Muscle layer of duodenum (tissue), 2 donors: Measurements from ENCODE around the gene POMZP3.
"Not testable (repeated sequence)": the region's sequence is repeated elsewhere in the genome, so short reads cannot be mapped to it uniquely, and the experiment has no call there.

Experiments
- H3K27ac ChIP-seq: one replicate; pipeline ENCODE4 v1.7.0; 2013; ENCODE audit warnings: mild to moderate bottlenecking, low read length
- H3K27me3 ChIP-seq: one replicate; pipeline ENCODE4 v1.7.0; 2013; ENCODE audit warnings: low read depth, mild to moderate bottlenecking, control low read depth, low read length
- H3K36me3 ChIP-seq, 2 donors: one replicate each; pipeline ENCODE4 v1.7.0; 2013; ENCODE audit warnings: low read length in 2 of 2, control low read depth in 1 of 2, mild to moderate bottlenecking in 1 of 2; ENCODE audit not compliant: insufficient read depth in 2 of 2, control insufficient read depth in 1 of 2
- H3K4me1 ChIP-seq, 2 donors: one replicate each; pipeline ENCODE4 v1.7.0; 2013; ENCODE audit warnings: low read length in 2 of 2, mild to moderate bottlenecking in 2 of 2, control low read depth in 1 of 2, moderate library complexity in 1 of 2; ENCODE audit not compliant: insufficient read depth in 2 of 2, control insufficient read depth in 1 of 2
- H3K4me3 ChIP-seq, 2 donors: one replicate each; pipeline ENCODE4 v1.7.0; 2013; ENCODE audit warnings: low read length in 2 of 2, low read depth in 1 of 2, mild to moderate bottlenecking in 1 of 2
- H3K9me3 ChIP-seq, 2 donors: one replicate each; pipeline ENCODE4 v1.7.0; 2013; ENCODE audit warnings: low read length in 2 of 2, control low read depth in 1 of 2, mild to moderate bottlenecking in 1 of 2; ENCODE audit not compliant: control insufficient read depth in 1 of 2
- donor health status: healthy.

POMZP3 gene

DNA sequence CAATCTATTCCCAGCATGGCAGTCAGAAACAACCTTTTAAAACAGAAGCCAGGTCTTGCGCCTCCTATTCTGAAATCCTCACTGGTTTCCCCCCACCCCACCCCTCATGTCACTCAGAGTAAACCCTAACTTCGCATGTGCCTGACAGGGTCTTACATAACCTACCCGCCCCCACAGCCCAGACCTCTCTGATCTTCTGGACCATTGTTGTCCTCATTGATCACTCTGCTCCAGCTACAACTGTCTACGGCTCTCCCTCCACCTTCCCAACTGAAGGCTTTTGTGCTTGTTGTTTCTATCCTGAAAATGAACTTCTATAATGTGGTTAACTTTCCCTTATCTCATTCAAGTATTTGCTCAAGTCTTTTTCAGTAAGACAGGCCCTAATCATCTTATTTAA lies 66.9 kb downstream of the POMZP3 start:
- H3K4me1 ChIP-seq, H3K36me3 ChIP-seq, H3K27me3 ChIP-seq, H3K27ac ChIP-seq, H3K9me3 ChIP-seq, H3K4me3 ChIP-seq: not testable (repeated sequence)
